ENCODE measurements around the gene PRDX2. TPM values are rescaled to one million over a fixed set of nuclear protein-coding genes. Genes with fewer than 3 reads are reported as not detected.
A peak's percentile ranks its signal among the peaks of the same experiment; 100 is the strongest.

The PRDX2 gene
- polyA plus RNA-seq, 1 donor from 2014 or later, result 882 TPM

- Histone ChIP-seq H3K4me2 (ENCODE audit: low read length) (peak overlapping the region; percentile 83), H3K27me3 (ENCODE audit: insufficient read depth, low read depth, low read length) (peaks cover 4% of the 10 kb centered on the region), H3F3A (ENCODE audit: insufficient read depth, low read length, poor library complexity, severe bottlenecking) (no peaks in the 10 kb centered on the region), H3K4me3 (ENCODE audit: low read length) (peak overlapping the region; percentile 92), H3K27ac (ENCODE audit: low read length) (peak overlapping the region; percentile 91), H2AFZ (ENCODE audit: low read depth, low read length) (no peak overlapping the region), H3K79me2 (replicated peaks; ENCODE audit: insufficient read depth, low read length) (peaks cover 33% of the 10 kb centered on the region), H4K20me1 (ENCODE audit: insufficient read depth) (peaks cover 12% of the 10 kb centered on the region), H3K9me2 (ENCODE audit: insufficient read depth, low read length) (no peaks in the 10 kb centered on the region), H3K36me3 (ENCODE audit: insufficient read depth, low read length) (peaks cover 5% of the 10 kb centered on the region), H3K9me3 (ENCODE audit: low read length) (no peaks in the 10 kb centered on the region), H3K9ac (ENCODE audit: low read length) (peak overlapping the region; percentile 100)
- no peak for TF ChIP-seq EP300 (conservative IDR thresholded peaks at IDR 0.05; ENCODE audit: poor library complexity, severe bottlenecking)
Observed at GRCh38 chr19:12840091-12841079, 38.8 kb upstream of the PRDX2 start.

DNA sequence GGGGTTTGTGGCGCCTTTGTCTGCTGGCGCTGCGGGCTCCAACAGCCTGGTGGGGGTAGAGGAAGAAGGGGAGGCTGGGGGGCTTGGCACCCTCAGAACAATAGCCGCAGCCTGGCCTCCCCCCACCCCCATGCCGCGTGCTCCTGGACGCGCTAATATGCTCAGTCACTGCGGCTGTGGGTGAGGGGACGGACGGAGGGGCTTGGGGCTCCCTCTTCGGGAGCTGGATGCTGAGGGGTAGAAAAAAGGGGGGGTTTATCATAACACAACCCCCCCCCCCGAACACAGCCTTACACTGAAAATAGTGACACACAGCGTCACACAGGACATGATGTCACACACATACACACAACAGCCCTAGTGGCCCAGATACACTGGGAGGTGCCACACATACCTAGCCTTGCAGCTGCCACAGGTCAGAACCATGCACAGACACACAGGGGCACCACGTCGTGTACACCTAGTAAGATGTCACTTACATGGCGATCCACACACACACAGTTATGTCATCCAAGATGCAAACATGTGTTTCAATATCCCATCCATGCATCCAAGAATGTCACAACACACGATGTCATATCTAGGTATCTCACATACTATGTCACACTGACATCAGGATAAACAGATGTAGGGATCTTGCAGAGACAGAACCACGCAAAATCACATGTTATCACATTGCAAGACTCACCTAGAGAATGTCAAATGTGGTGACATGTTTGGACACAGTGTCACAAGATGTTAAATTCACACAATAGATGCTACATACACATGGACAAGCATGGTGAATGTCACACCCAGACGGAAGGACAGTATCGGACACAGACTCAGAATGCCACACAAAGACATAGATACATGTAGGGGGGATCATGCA, 37.5 kb upstream of the PRDX2 start:
- peaks cover 16% of the 10 kb centered on the region for H3K27me3 ChIP-seq (ENCODE audit: insufficient read depth, low read depth, low read length)
- H3K36me3 ChIP-seq (ENCODE audit: insufficient read depth, low read length), result peaks cover 5% of the 10 kb centered on the region
- H3K9me2 ChIP-seq (ENCODE audit: insufficient read depth, low read length), result no peaks in the 10 kb centered on the region
- peaks cover 33% of the 10 kb centered on the region for H3K79me2 ChIP-seq (replicated peaks; ENCODE audit: insufficient read depth, low read length)
- peak overlapping the region; percentile 83 for H3K4me2 ChIP-seq (ENCODE audit: low read length)
- H2AFZ ChIP-seq (ENCODE audit: low read depth, low read length), result peak overlapping the region; percentile 73
- peak; percentile 75 for TF ChIP-seq MXI1 (conservative IDR thresholded peaks at IDR 0.05; ENCODE audit: poor library complexity, severe bottlenecking)
- no peak for TF ChIP-seq EZH2 (IDR thresholded peaks at IDR 0.05; ENCODE audit: borderline replicate concordance, insufficient read depth, low read length, poor library complexity, severe bottlenecking)
- TF ChIP-seq, protein P1, sequence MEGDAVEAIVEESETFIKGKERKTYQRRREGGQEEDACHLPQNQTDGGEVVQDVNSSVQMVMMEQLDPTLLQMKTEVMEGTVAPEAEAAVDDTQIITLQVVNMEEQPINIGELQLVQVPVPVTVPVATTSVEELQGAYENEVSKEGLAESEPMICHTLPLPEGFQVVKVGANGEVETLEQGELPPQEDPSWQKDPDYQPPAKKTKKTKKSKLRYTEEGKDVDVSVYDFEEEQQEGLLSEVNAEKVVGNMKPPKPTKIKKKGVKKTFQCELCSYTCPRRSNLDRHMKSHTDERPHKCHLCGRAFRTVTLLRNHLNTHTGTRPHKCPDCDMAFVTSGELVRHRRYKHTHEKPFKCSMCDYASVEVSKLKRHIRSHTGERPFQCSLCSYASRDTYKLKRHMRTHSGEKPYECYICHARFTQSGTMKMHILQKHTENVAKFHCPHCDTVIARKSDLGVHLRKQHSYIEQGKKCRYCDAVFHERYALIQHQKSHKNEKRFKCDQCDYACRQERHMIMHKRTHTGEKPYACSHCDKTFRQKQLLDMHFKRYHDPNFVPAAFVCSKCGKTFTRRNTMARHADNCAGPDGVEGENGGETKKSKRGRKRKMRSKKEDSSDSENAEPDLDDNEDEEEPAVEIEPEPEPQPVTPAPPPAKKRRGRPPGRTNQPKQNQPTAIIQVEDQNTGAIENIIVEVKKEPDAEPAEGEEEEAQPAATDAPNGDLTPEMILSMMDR (IDR thresholded peaks at IDR 0.05; ENCODE audit: poor library complexity, severe bottlenecking), result peak; percentile 31
- no peak for TF ChIP-seq RAD21 (conservative IDR thresholded peaks at IDR 0.05)
- TF ChIP-seq EP300 (conservative IDR thresholded peaks at IDR 0.05; ENCODE audit: poor library complexity, severe bottlenecking), result peak; percentile 96
- TF ChIP-seq TAF1 (IDR thresholded peaks at IDR 0.05; ENCODE audit: low read depth), result peak; percentile 76
- TF ChIP-seq, protein P2, sequence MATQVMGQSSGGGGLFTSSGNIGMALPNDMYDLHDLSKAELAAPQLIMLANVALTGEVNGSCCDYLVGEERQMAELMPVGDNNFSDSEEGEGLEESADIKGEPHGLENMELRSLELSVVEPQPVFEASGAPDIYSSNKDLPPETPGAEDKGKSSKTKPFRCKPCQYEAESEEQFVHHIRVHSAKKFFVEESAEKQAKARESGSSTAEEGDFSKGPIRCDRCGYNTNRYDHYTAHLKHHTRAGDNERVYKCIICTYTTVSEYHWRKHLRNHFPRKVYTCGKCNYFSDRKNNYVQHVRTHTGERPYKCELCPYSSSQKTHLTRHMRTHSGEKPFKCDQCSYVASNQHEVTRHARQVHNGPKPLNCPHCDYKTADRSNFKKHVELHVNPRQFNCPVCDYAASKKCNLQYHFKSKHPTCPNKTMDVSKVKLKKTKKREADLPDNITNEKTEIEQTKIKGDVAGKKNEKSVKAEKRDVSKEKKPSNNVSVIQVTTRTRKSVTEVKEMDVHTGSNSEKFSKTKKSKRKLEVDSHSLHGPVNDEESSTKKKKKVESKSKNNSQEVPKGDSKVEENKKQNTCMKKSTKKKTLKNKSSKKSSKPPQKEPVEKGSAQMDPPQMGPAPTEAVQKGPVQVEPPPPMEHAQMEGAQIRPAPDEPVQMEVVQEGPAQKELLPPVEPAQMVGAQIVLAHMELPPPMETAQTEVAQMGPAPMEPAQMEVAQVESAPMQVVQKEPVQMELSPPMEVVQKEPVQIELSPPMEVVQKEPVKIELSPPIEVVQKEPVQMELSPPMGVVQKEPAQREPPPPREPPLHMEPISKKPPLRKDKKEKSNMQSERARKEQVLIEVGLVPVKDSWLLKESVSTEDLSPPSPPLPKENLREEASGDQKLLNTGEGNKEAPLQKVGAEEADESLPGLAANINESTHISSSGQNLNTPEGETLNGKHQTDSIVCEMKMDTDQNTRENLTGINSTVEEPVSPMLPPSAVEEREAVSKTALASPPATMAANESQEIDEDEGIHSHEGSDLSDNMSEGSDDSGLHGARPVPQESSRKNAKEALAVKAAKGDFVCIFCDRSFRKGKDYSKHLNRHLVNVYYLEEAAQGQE (IDR thresholded peaks at IDR 0.05; ENCODE audit: borderline replicate concordance), result no peak
- peak; percentile 95 for TF ChIP-seq POLR2AphosphoS5 (IDR thresholded peaks at IDR 0.05)
- H3F3A ChIP-seq (ENCODE audit: insufficient read depth, low read length, poor library complexity, severe bottlenecking), result no peaks in the 10 kb centered on the region
- H3K9me3 ChIP-seq (ENCODE audit: low read length), result no peaks in the 10 kb centered on the region
- H3K9ac ChIP-seq (ENCODE audit: low read length), result peak overlapping the region; percentile 100
- H3K27ac ChIP-seq (ENCODE audit: low read length), result peak overlapping the region; percentile 91
- H3K4me3 ChIP-seq (ENCODE audit: low read length), result peak overlapping the region; percentile 92
- peaks cover 7% of the 10 kb centered on the region for H4K20me1 ChIP-seq (ENCODE audit: insufficient read depth)
